ENCODE data around the gene TPH2.

GRCh38 chr12:72074065-72074464 is 135.4 kb downstream of the TPH2 start:
- TF ChIP-seq POLR2A (IDR thresholded peaks at IDR 0.05) (no peak), CTCF (IDR thresholded peaks at IDR 0.05) (no peak)
